Measurements from ENCODE around the gene UTP18.

UTP18 gene

DNA sequence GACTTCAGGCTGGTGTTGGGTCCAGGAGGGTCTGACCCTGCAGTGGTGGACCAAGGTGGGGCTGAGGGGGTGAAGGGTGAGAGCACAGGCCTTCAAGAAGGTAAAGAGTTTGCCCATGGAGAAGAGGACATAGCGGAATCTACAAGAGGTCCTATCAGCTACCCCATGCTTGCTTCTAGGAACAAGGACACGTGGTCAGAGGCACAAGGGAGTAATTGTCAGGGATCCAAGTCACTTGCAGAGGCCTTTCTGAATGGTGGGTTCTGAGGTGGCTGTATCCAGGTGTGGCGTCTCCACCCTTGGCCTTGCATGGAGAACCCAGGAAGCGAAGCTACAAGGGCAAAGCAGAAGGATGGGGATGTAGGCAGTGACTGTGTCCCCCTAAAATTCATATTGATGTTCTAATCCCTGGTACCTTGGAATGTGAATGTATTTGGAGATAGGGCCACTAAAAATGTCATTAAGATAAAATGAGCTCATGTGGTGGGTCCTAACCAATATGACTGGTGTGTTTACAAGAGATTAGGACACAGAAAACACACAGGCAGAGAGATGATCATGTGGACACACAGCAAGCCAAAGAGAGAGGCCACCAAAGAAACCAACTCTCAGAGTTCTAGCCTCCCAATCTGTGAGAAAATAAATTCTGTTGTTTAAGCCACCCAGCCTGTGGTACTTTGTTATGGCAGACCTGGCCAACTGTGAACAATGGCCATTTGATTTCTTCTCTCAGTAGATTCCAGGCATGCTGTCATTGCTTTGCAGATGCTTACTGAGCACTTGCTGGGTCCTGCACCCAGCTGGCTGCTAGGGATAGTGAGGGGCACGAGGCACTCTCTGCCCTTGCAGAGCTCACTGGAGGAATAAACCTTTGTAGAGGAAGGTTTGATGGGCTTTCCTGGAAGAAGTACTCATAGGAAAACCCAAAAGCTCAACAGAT is 75.8 kb downstream of the UTP18 start:
- DNase-seq: no peak

DNA sequence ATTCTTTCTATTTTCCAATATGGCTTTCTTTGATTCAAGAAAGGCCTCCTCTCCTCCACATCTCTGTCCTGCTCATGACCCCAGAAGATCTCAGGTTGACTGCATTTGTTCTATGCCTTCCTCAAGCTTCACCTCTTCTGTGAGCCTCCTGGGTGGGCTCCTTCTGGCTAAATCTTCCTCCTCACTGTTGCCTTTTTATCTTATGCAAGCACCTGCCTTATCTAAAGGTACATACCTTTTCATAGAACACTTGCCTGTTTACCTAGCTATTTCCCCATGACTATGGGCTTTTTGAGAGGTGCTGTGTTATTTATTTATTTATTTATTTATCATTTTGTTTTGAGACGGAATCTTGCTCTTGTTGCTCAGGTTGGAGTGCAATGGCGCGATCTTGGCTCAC is 81.1 kb downstream of the UTP18 start:
- DNase-seq: no peak

DNA sequence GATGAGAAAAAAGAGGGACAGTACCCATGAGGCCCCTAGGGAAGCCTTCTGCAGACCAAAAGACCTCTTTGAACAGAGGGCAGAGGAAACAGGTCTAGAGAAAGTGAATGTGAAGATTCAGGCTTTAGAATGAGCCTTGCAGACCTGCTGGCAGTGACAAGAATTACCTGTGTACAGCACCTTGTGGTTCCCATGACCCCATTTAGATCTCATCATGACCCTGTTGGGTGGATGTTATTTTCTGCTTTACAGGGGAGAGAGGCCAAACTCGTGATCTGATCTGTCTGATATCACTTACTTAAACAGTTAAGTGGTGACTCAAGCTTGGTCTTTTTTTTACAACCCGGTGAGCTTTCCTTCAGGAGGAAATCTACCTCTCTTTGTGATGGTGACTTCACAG is 81.9 kb downstream of the UTP18 start:
- no peak for DNase-seq

DNA sequence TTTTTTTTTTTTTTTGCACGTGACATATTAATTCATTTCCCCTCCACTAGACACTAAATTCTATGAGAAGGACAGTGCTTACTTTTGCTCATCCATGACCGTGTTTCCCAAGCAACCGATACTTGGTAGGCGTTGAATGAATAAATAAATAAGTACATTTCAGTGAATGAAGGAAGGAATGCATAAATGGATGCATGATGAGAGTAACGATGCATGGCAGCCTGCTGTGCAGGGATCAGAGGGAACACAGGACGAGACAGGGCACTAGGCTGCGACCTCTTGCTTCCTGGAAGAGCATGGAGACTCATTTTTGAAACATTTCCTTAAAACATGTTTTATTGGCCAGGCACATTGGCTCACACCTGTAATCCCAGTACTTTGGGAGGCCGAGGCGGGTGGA is 84.2 kb downstream of the UTP18 start:
- DNase-seq: no peak

DNA sequence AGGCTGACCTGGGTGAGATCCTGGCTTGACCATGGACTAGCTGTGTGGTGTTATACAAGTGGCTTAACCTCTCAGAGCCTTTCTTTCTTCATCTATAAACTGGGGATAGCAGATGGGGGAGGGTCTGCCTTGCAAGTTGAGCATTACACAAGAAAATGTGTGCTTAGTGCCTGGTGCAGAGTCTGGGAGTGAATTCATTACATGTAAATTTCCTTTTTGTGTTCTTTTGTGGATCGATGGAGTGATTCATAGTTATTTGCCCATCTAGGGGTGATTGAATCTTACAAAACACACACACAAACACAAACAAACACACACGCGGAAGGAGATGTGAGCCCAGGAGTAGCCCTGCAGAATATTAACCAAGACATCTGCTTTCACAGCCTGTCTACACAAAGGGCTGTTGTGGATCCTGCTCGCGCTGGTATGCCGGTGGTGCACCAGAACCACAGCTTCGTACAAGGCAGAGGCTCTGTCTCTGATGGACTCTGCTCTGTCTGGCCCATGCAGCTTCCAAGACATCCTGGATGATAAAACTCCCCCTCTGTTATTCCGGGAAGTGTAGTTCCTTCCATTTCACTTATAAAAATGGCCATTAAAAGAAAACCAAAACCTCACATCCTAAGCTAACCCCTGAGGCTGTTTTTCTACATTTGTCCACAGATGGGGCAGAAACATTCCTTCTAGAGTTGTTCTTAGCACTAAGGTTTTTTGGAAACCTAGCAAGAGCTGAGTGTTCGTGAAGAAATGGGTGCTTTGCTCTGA is 86.1 kb downstream of the UTP18 start:
- DNase-seq: no peak
